IMR-90 (cell line): ENCODE measurements around the gene S1PR2. TPM values are rescaled to one million over a fixed set of nuclear protein-coding genes. Genes with fewer than 3 reads are reported as not detected.

Experiments
- ATAC-seq: fragments of 200-7000 bp; cut with Tn5 transposase; 2 replicates; pipeline ENCODE4 v1.9.1; 2020; ENCODE audit warnings: low read depth, mild to moderate bottlenecking, moderate library complexity
- BruUV-seq: library from RNA; stranded (reverse); fragments of 400-500 nt; replicated peaks from 2 replicates; lab custom pipeline; 2021; lab: Mats Ljungman, UMichigan
- CTCF ChIA-PET: fragments of 300-600 bp; formaldehyde crosslinking; extraction: SDS; loops from one replicate; lab custom pipeline; 2021; ENCODE audit warnings: antibody characterized with exemption; lab: Yijun Ruan, JAX
- POLR2A ChIA-PET: fragments of 300-600 bp; sonication (Branson Sonifier 250); formaldehyde crosslinking; loops from one replicate; lab custom pipeline; 2022; ENCODE audit warnings: antibody characterized with exemption; ENCODE audit not compliant: unreplicated experiment; lab: Charles Lee
- DNase-seq: peaks from one replicate; pipeline ENCODE4 v3.0.0; 2013
- H2AFZ ChIP-seq: replicated peaks from 2 replicates; pipeline ENCODE3; 2013; ENCODE audit warnings: low read length, mild to moderate bottlenecking; ENCODE audit not compliant: poor library complexity
- H2AK5ac ChIP-seq: 2 replicates; pipeline ENCODE4 v1.6.1; 2013; ENCODE audit warnings: low read depth, low read length, inconsistent platforms
- H2AK9ac ChIP-seq: replicated peaks from 2 replicates; pipeline ENCODE3; 2013; ENCODE audit warnings: mild to moderate bottlenecking, low read depth, low read length, moderate library complexity; ENCODE audit not compliant: poor library complexity
- H2BK120ac ChIP-seq: 2 replicates; pipeline ENCODE4 v1.6.1; 2013; ENCODE audit warnings: low read depth, low read length, inconsistent platforms
- H2BK15ac ChIP-seq: 3 replicates; pipeline ENCODE4 v1.6.1; 2013; ENCODE audit warnings: low read depth, low read length, inconsistent platforms
- H2BK20ac ChIP-seq: 2 replicates; pipeline ENCODE4 v1.6.1; 2013; ENCODE audit warnings: low read depth, mild to moderate bottlenecking, inconsistent platforms, low read length, moderate library complexity
- H2BK5ac ChIP-seq: 2 replicates; pipeline ENCODE4 v1.6.1; 2013; ENCODE audit warnings: mild to moderate bottlenecking, low read depth, low read length, inconsistent platforms; ENCODE audit not compliant: poor library complexity, severe bottlenecking
- H3K14ac ChIP-seq: replicated peaks from 2 replicates; pipeline ENCODE4 v1.6.1; 2013; ENCODE audit warnings: low read depth, low read length, inconsistent platforms
- H3K18ac ChIP-seq: 2 replicates; pipeline ENCODE4 v1.6.1; 2013; ENCODE audit warnings: low read depth, low read length, control low read depth
- H3K23ac ChIP-seq: 2 replicates; pipeline ENCODE4 v1.6.1; 2013; ENCODE audit warnings: low read depth, low read length, inconsistent platforms
- H3K27ac ChIP-seq: 2 replicates; pipeline ENCODE4 v1.5.1; 2013; ENCODE audit warnings: mild to moderate bottlenecking, control low read depth, low read length; ENCODE audit not compliant: insufficient read depth
- H3K27me3 ChIP-seq: 2 replicates; pipeline ENCODE4 v1.6.1; 2013; ENCODE audit warnings: low read length; ENCODE audit not compliant: control insufficient read depth, insufficient read depth
- H3K36me3 ChIP-seq: 2 replicates; pipeline ENCODE4 v1.6.1; 2013; ENCODE audit warnings: low read length, mixed read lengths; ENCODE audit not compliant: control insufficient read depth, insufficient read depth
- H3K4ac ChIP-seq: 2 replicates; pipeline ENCODE4 v1.6.1; 2013; ENCODE audit warnings: low read depth, low read length, inconsistent platforms
- H3K4me1 ChIP-seq: 2 replicates; pipeline ENCODE4 v1.6.1; 2013; ENCODE audit warnings: low read length, mixed read lengths; ENCODE audit not compliant: control insufficient read depth, insufficient read depth
- H3K4me2 ChIP-seq: 2 replicates; pipeline ENCODE4 v1.6.1; 2013; ENCODE audit warnings: low read depth, mild to moderate bottlenecking, control low read depth, low read length, moderate library complexity
- H3K4me3 ChIP-seq: 2 replicates; pipeline ENCODE4 v1.5.1; 2013; ENCODE audit warnings: low read depth, mild to moderate bottlenecking, control low read depth, low read length, moderate library complexity; ENCODE audit not compliant: insufficient read depth
- H3K56ac ChIP-seq: 2 replicates; pipeline ENCODE4 v1.6.1; 2013; ENCODE audit warnings: low read length, inconsistent platforms; ENCODE audit not compliant: insufficient read depth; ENCODE audit errors: extremely low read depth
- H3K79me1 ChIP-seq, 2 experiments: 2 replicates each; pipeline ENCODE4 v1.6.1; 2013; ENCODE audit warnings: low read length in 2 of 2, inconsistent platforms in 1 of 2, low read depth in 1 of 2
- H3K9ac ChIP-seq: 2 replicates; pipeline ENCODE4 v1.6.1; 2013; ENCODE audit warnings: low read depth, low read length, control low read depth
- H3K9me1 ChIP-seq: 2 replicates; pipeline ENCODE4 v1.6.1; 2013; ENCODE audit warnings: low read length, inconsistent platforms; ENCODE audit not compliant: insufficient read depth
- H3K9me3 ChIP-seq: 2 replicates; pipeline ENCODE4 v1.6.1; 2013; ENCODE audit warnings: low read length; ENCODE audit not compliant: control insufficient read depth, insufficient read depth
- H4K20me1 ChIP-seq: 2 replicates; pipeline ENCODE4 v1.6.1; 2013; ENCODE audit warnings: low read length, inconsistent platforms; ENCODE audit not compliant: insufficient read depth
- H4K5ac ChIP-seq: 2 replicates; pipeline ENCODE4 v1.6.1; 2013; ENCODE audit warnings: mild to moderate bottlenecking, low read depth, low read length, control low read depth
- H4K8ac ChIP-seq, 2 experiments: 2 replicates each; pipeline ENCODE4 v1.6.1; 2013; ENCODE audit warnings: low read depth in 2 of 2, low read length in 2 of 2, control low read depth in 1 of 2, inconsistent platforms in 1 of 2
- H4K91ac ChIP-seq: 2 replicates; pipeline ENCODE4 v1.6.1; 2013; ENCODE audit warnings: low read depth, low read length, inconsistent platforms; ENCODE audit not compliant: insufficient read depth
- BHLHE40 ChIP-seq: fragments of 150-350 bp; IDR thresholded peaks from 2 replicates; pipeline ENCODE4 v1.6.1; 2016; ENCODE audit warnings: mild to moderate bottlenecking, low read depth, low read length
- CEBPB ChIP-seq: IDR thresholded peaks from 2 replicates; pipeline ENCODE4 v1.6.1; 2012; ENCODE audit warnings: low read depth, low read length, improper control_type of control experiment
- CHD1 ChIP-seq: IDR thresholded peaks from 2 replicates; pipeline ENCODE4 v1.6.1; 2012; ENCODE audit warnings: low read depth, low read length, improper control_type of control experiment
- CTCF ChIP-seq: conservative IDR thresholded peaks from 2 replicates; pipeline ENCODE4 v1.5.1; 2012; ENCODE audit warnings: mild to moderate bottlenecking, low read depth, low read length, improper control_type of control experiment
- ELK1 ChIP-seq: fragments of 150-350 bp; IDR thresholded peaks from 2 replicates; pipeline ENCODE4 v1.6.1; 2016; ENCODE audit warnings: low read depth, mild to moderate bottlenecking, low read length, moderate library complexity, borderline replicate concordance
- FOS ChIP-seq: fragments of 150-350 bp; IDR thresholded peaks from 2 replicates; pipeline ENCODE4 v1.6.1; 2016; ENCODE audit warnings: low read depth, low read length
- MAFK ChIP-seq: IDR thresholded peaks from 2 replicates; pipeline ENCODE4 v1.6.1; 2012; ENCODE audit warnings: low read depth, low read length, improper control_type of control experiment
- MAZ ChIP-seq: IDR thresholded peaks from 2 replicates; pipeline ENCODE4 v1.6.1; 2012; ENCODE audit warnings: low read depth, mild to moderate bottlenecking, low read length, improper control_type of control experiment, moderate library complexity, borderline replicate concordance
- MXI1 ChIP-seq: IDR thresholded peaks from 2 replicates; pipeline ENCODE4 v1.6.1; 2012; ENCODE audit warnings: low read depth, mild to moderate bottlenecking, low read length, moderate library complexity, borderline replicate concordance
- NFE2L2 ChIP-seq: fragments of 150-350 bp; IDR thresholded peaks from 2 replicates; pipeline ENCODE4 v1.6.1; 2016; ENCODE audit warnings: low read depth, mild to moderate bottlenecking, low read length
- POLR2A ChIP-seq: IDR thresholded peaks from 2 replicates; pipeline ENCODE4 v1.6.1; 2012; ENCODE audit warnings: mild to moderate bottlenecking, low read depth, low read length
- RAD21 ChIP-seq: IDR thresholded peaks from 2 replicates; pipeline ENCODE4 v1.6.1; 2012; ENCODE audit warnings: low read length, improper control_type of control experiment
- RCOR1 ChIP-seq: IDR thresholded peaks from 2 replicates; pipeline ENCODE4 v1.6.1; 2012; ENCODE audit warnings: mild to moderate bottlenecking, low read length, improper control_type of control experiment; ENCODE audit not compliant: insufficient replicate concordance
- RFX5 ChIP-seq: IDR thresholded peaks from 2 replicates; pipeline ENCODE4 v1.8.0; 2012; ENCODE audit warnings: low read depth, mild to moderate bottlenecking, low read length, moderate library complexity
- SMC3 ChIP-seq: fragments of 150-350 bp; IDR thresholded peaks from 2 replicates; pipeline ENCODE4 v1.6.1; 2016; ENCODE audit warnings: low read depth, mild to moderate bottlenecking, antibody characterized with exemption, low read length, moderate library complexity
- USF2 ChIP-seq: fragments of 150-350 bp; IDR thresholded peaks from 2 replicates; pipeline ENCODE4 v1.6.1; 2017; ENCODE audit warnings: mild to moderate bottlenecking, antibody characterized with exemption, low read length, low read depth
- WGBS, 2 experiments: methylation state at CpG; one replicate each; pipeline versions ENCODE4 v1.1.5 to v1.1.7; 2013; ENCODE audit warnings: missing lambda C conversion rate in 2 of 2; ENCODE audit not compliant: insufficient read length in 1 of 2; ENCODE audit errors: extremely low coverage in 2 of 2; 5-methylcytosine and 5-hydroxymethylcytosine counted together
- dilution Hi-C: fragments of 300-500 bp; cut with HindIII; formaldehyde crosslinking; loops from one replicate; pipeline ENCODE4 v1.14.3; 2018; ENCODE audit warnings: low sequenced_read_pairs; ENCODE audit not compliant: unreplicated experiment
- in situ Hi-C: fragments of 300-500 bp; cut with MboI; formaldehyde crosslinking; loops from 3 replicates; pipeline ENCODE4 v1.14.3; 2019; ENCODE audit warnings: low sequenced_read_pairs, inconsistent platforms, mixed read lengths
- intact Hi-C: fragments of 100-400 bp; cut with micrococcal nuclease; formaldehyde crosslinking; loops from 2 replicates; pipeline ENCODE4 v1.10.0; 2022
- polyA plus RNA-seq, 3 experiments: library from polyadenylated mRNA; depleted of rRNA; stranded (reverse); fragments of >200 nt; gene quantifications; 2 replicates each; pipeline ENCODE4 v1.2.3, GENCODE V29; 2012; ENCODE audit warnings: low replicate concordance in 1 of 3
- total RNA-seq: library from RNA; depleted of rRNA; stranded (reverse); fragments of >200 nt; gene quantifications from 2 replicates; pipeline ENCODE4 v1.2.3, GENCODE V29; 2012

Gene S1PR2
- total and polyA plus RNA-seq, 2 of the 4 experiments (the other 2 are of a cell fraction), result 14.0 to 15.0 TPM

GRCh38 chr19:10203686-10204085 lies 27.4 kb downstream of the S1PR2 start:
- no peak overlapping the region for H3K4ac ChIP-seq
- H3K14ac ChIP-seq, result no peak overlapping the region
- no peak overlapping the region for H4K5ac ChIP-seq
- dilution Hi-C loops, result no loop called here
- in situ Hi-C loops, result no loop called here
- no CpG with 5 or more reads among the region's 3 CpGs for WGBS, 2 experiments
- H2BK5ac ChIP-seq, result no peak overlapping the region
- no peaks in the 10 kb centered on the region for H3K9me1 ChIP-seq
- no peak overlapping the region for H2BK20ac ChIP-seq
- DNase-seq (no peak), ATAC-seq (no peak)
- ChIA-PET CTCF (no interaction called here), POLR2A (interaction anchor here (0.6 kb wide), 1 partner anchor 96 kb away, joined by 15 read pairs; no protein-coding TSS in a partner anchor)
- no peak overlapping the region for H3K56ac ChIP-seq
- H2BK15ac ChIP-seq, result no peak overlapping the region
- intact Hi-C loops, result no loop called here
- H3K4me1 ChIP-seq, result peaks cover 7% of the 10 kb centered on the region
- H3K9ac ChIP-seq, result no peak overlapping the region
- no peak overlapping the region for H2AK9ac ChIP-seq
- TF ChIP-seq ELK1 (no peak), RFX5 (no peak), SMC3 (no peak), FOS (no peak), MAFK (no peak), MAZ (no peak), POLR2A (no peak), CHD1 (no peak), RCOR1 (no peak), USF2 (no peak), BHLHE40 (no peak), RAD21 (no peak), NFE2L2 (no peak), CTCF (no peak), MXI1 (no peak), CEBPB (no peak)
- no peak overlapping the region for H2AFZ ChIP-seq
- H2AK5ac ChIP-seq, result no peak overlapping the region
- H3K36me3 ChIP-seq, result no peaks in the 10 kb centered on the region
- H3K23ac ChIP-seq, result no peak overlapping the region
- no peak overlapping the region for H4K91ac ChIP-seq
- H3K27me3 ChIP-seq, result no peaks in the 10 kb centered on the region
- no peaks in the 10 kb centered on the region for H4K20me1 ChIP-seq
- H3K79me1 ChIP-seq, result no peaks in the 10 kb centered on the region
- H2BK120ac ChIP-seq, result no peak overlapping the region
- no peak overlapping the region for H4K8ac ChIP-seq
- no peak overlapping the region for H3K4me2 ChIP-seq
- no peak overlapping the region for H3K18ac ChIP-seq
- BruUV-seq, result no TSS peak
- no peak overlapping the region for H3K4me3 ChIP-seq
- peaks cover 4% of the 10 kb centered on the region; the same call in 1 of the 2 replicates for H3K9me3 ChIP-seq
- H3K27ac ChIP-seq, result no peak overlapping the region
